Activated CD4-positive, alpha-beta T cell treated with anti-CD3 and anti-CD28 coated beads, Interleukin-2, amount 10 ng/mL, durations not matched to agents 24 days and 14 days (primary cell): ENCODE results near the gene FAM13A. TPM values are rescaled to one million over a fixed set of nuclear protein-coding genes. Genes with fewer than 3 reads are reported as not detected.

Source experiments
- DNase-seq: peaks from one replicate; pipeline ENCODE4 v3.0.0; 2022
- H3K27ac Mint-ChIP-seq: one replicate; pipeline ENCODE4 v1.8.0; 2022; ENCODE audit warnings: mild to moderate bottlenecking, mixed read lengths
- H3K27me3 Mint-ChIP-seq: one replicate; pipeline ENCODE4 v1.8.0; 2022; ENCODE audit warnings: mixed read lengths
- H3K36me3 Mint-ChIP-seq: one replicate; pipeline ENCODE4 v1.8.0; 2022; ENCODE audit warnings: low read depth, mild to moderate bottlenecking, mixed read lengths
- H3K4me1 Mint-ChIP-seq: one replicate; pipeline ENCODE4 v1.8.0; 2021; ENCODE audit warnings: mixed read lengths
- H3K4me3 Mint-ChIP-seq: one replicate; pipeline ENCODE4 v1.8.0; 2022; ENCODE audit warnings: mild to moderate bottlenecking, moderate library complexity, mixed read lengths
- H3K9me3 Mint-ChIP-seq: one replicate; pipeline ENCODE4 v1.8.0; 2021; ENCODE audit warnings: mixed read lengths
- intact Hi-C: fragments of 100-400 bp; cut with micrococcal nuclease; formaldehyde crosslinking; loops from one replicate; pipeline ENCODE4 v1.15.1; 2023
- total RNA-seq: library from RNA; stranded (reverse); gene quantifications from 2 replicates; pipeline ENCODE4 v1.2.3, GENCODE V29; 2022

The FAM13A gene
- total RNA-seq, 1 donor from 2014 or later: 3.0 TPM

GRCh38 chr4:88791274-88791673, 265.7 kb downstream of the FAM13A start:
- Mint-ChIP-seq H3K4me1 (peaks cover 15% of the 10 kb centered on the region), H3K4me3 (no peak overlapping the region), H3K27me3 (peaks cover 8% of the 10 kb centered on the region), H3K27ac (no peak overlapping the region), H3K36me3 (peaks cover 29% of the 10 kb centered on the region), H3K9me3 (no peaks in the 10 kb centered on the region)
- intact Hi-C loops: loop anchor here (5.0 kb wide), 2 partner anchors 194 to 269 kb away; partner anchors contain the start of gene PYURF
- no peak for DNase-seq

DNA sequence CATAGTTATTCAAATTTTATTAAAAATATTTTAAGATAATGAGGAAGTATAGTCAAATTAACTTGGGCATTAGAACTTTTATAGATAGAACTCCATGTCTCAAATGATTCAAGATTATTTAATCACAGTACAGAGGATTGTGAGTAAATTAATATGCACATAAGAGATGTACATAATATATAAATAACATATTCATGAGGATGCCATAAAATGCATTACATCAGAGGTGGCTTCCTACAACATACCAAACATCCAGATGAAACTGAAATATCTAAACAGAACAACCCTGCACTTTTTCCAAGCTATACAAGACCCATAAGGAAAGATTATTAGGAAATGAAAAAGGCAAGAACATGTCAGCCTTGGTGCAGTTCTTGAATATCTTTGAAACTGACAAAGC, 268.1 kb downstream of the FAM13A start:
- Mint-ChIP-seq H3K4me1 (peaks cover 15% of the 10 kb centered on the region), H3K27ac (no peak overlapping the region), H3K4me3 (no peak overlapping the region), H3K36me3 (peaks cover 44% of the 10 kb centered on the region), H3K27me3 (peaks cover 8% of the 10 kb centered on the region), H3K9me3 (no peaks in the 10 kb centered on the region)
- no peak for DNase-seq
- intact Hi-C loops: no loop called here

GRCh38 chr4:88788424-88788823, 268.6 kb downstream of the FAM13A start:
- H3K27ac Mint-ChIP-seq: no peak overlapping the region
- no peaks in the 10 kb centered on the region for H3K9me3 Mint-ChIP-seq
- no peak overlapping the region for H3K4me3 Mint-ChIP-seq
- intact Hi-C loops: no loop called here
- no peak for DNase-seq
- peaks cover 45% of the 10 kb centered on the region for H3K36me3 Mint-ChIP-seq
- H3K27me3 Mint-ChIP-seq: peaks cover 6% of the 10 kb centered on the region
- H3K4me1 Mint-ChIP-seq: peaks cover 11% of the 10 kb centered on the region

GRCh38 chr4:88786011-88786410, 271.0 kb downstream of the FAM13A start:
- Mint-ChIP-seq H3K4me1 (no peaks in the 10 kb centered on the region), H3K36me3 (peaks cover 44% of the 10 kb centered on the region), H3K4me3 (no peak overlapping the region), H3K27me3 (peaks cover 1% of the 10 kb centered on the region), H3K27ac (no peak overlapping the region), H3K9me3 (no peaks in the 10 kb centered on the region)
- DNase-seq: no peak
- intact Hi-C loops: no loop called here

DNA sequence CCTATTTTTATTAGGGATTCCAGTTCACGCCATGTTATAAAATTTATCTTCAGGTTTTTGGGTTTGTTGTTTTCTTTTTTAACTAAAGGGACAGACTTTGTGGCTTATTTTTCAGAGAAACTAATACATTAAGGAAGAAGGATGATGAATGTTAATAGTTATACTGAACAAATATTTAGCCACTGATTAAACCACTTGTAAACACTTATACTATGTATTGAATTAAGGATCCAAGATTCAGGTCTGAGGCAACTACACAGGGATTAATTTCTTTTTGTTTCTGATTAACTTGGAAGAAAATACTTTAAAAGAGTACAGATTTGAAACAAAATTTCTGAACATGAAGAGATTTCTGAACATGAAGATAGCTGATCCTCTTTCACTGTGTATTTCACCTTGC, 276.6 kb downstream of the FAM13A start:
- intact Hi-C loops: no loop called here
- no peaks in the 10 kb centered on the region for H3K4me1 Mint-ChIP-seq
- H3K9me3 Mint-ChIP-seq: no peaks in the 10 kb centered on the region
- H3K27ac Mint-ChIP-seq: no peak overlapping the region
- no peaks in the 10 kb centered on the region for H3K27me3 Mint-ChIP-seq
- no peak for DNase-seq
- H3K36me3 Mint-ChIP-seq: peaks cover 21% of the 10 kb centered on the region
- no peak overlapping the region for H3K4me3 Mint-ChIP-seq

DNA sequence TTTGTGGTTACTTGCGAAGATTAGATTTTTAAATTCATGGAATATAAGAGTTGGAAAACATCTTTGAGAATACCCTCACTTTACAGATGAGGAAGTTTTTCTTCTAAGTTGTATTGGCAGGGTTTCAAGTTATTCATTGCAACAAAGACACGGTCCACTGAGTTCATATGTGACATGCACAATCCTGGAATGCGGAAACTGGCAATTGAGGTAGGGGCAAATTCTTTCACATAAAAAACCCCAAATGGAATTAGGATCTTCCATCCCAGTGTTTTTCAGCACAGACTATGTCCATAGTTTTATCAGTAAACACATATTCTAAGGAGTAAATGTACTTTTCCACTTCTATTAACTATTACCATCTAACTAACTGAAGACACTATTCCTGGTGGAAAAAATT, 277.6 kb downstream of the FAM13A start:
- DNase-seq: no peak
- H3K36me3 Mint-ChIP-seq: peaks cover 29% of the 10 kb centered on the region
- H3K4me3 Mint-ChIP-seq: no peak overlapping the region
- peaks cover 5% of the 10 kb centered on the region for H3K9me3 Mint-ChIP-seq
- no peaks in the 10 kb centered on the region for H3K27me3 Mint-ChIP-seq
- intact Hi-C loops: no loop called here
- H3K27ac Mint-ChIP-seq: no peak overlapping the region
- H3K4me1 Mint-ChIP-seq: no peaks in the 10 kb centered on the region

- DNase-seq: no peak
These were observed 281.5 kb downstream of the FAM13A start for GRCh38 chr4:88775529-88775928.

DNA sequence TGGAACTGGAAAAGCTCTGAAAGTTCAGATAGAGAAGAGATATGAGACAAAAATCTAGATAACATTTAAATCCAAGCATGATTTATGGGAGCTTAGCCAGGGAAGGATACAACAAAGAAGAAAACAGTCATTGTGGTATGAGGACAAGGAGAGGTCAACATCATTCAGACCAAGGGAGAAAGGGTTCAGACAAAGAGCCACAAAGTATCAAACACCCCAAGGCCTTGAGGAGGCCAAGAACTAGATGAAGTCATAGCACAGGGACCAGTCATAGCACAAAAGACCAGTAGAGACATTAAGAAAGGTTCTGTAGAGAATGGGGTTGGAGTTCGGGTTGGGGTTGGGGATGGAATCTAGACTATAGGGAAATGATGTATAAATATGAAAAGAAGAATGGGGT, 282.0 kb downstream of the FAM13A start:
- intact Hi-C loops: no loop called here
- Mint-ChIP-seq H3K36me3 (peaks cover 28% of the 10 kb centered on the region), H3K27ac (no peak overlapping the region), H3K27me3 (no peaks in the 10 kb centered on the region), H3K4me3 (no peak overlapping the region), H3K4me1 (no peaks in the 10 kb centered on the region), H3K9me3 (peaks cover 15% of the 10 kb centered on the region)
- DNase-seq: no peak

More at GRCh38 chr4:88775529-88775928, 281.5 kb downstream of the FAM13A start:
- Mint-ChIP-seq H3K4me1 (no peaks in the 10 kb centered on the region), H3K27me3 (no peaks in the 10 kb centered on the region), H3K36me3 (peaks cover 33% of the 10 kb centered on the region), H3K9me3 (peaks cover 15% of the 10 kb centered on the region), H3K27ac (no peak overlapping the region), H3K4me3 (no peak overlapping the region)
- intact Hi-C loops: no loop called here

DNA sequence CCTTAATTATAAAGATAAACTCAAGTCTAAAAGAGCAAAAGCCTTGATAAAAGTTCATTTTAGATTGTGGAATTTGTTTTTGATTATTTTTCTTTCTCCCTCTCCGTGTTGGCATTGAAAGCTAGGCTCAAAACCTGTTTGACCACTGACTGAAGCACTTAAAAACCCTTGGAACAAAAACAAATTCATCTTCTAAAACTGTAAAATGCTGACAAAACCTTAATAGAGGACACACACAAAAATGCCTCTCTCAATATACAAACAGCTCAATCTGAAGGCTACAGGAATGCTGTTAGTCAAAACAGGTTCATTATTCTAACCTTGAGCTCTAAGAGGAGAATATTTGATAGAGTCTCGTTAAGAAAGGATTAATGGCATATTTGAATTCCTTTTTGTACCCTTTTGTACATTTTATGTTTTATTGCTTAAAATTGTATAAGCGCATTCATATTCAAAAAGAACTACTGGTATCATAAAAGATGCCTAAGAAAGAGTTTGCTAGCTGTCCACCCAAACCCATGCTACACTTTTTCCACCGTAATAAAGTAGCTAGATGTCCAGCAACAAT, 285.0 kb downstream of the FAM13A start:
- Mint-ChIP-seq H3K27ac (no peak overlapping the region), H3K4me3 (no peak overlapping the region), H3K4me1 (no peaks in the 10 kb centered on the region), H3K27me3 (no peaks in the 10 kb centered on the region), H3K9me3 (peaks cover 15% of the 10 kb centered on the region), H3K36me3 (peaks cover 36% of the 10 kb centered on the region)
- DNase-seq: no peak
- intact Hi-C loops: no loop called here

DNA sequence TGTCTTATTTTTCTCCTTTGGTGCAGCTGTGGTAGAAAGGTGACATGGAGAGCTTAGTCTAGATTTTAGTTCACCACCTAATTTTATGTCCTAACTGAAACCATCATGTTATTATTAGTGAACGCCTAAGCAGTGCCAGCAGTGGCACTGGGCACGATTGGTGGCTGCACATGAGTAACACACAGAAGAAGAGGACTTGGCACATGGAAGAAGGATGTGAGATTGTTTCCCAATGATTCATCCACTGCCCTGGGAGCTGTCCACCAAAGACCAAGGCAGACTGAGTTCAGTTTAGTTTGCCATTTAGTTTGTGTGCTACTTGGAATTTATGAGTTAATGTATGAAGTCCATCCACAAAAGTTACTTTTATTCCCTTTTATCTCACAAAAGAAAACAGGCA, 291.3 kb downstream of the FAM13A start:
- no peaks in the 10 kb centered on the region for H3K27me3 Mint-ChIP-seq
- H3K36me3 Mint-ChIP-seq: peaks cover 33% of the 10 kb centered on the region
- intact Hi-C loops: no loop called here
- peaks cover 7% of the 10 kb centered on the region for H3K4me1 Mint-ChIP-seq
- no peaks in the 10 kb centered on the region for H3K9me3 Mint-ChIP-seq
- no peak overlapping the region for H3K27ac Mint-ChIP-seq
- DNase-seq: no peak
- H3K4me3 Mint-ChIP-seq: no peak overlapping the region

- Mint-ChIP-seq H3K36me3 (peaks cover 31% of the 10 kb centered on the region), H3K4me3 (no peak overlapping the region), H3K4me1 (peaks cover 7% of the 10 kb centered on the region), H3K27ac (no peak overlapping the region), H3K9me3 (no peaks in the 10 kb centered on the region), H3K27me3 (no peaks in the 10 kb centered on the region)
- no peak for DNase-seq
- intact Hi-C loops: no loop called here
These were observed 293.9 kb downstream of the FAM13A start for GRCh38 chr4:88763075-88763474.

DNA sequence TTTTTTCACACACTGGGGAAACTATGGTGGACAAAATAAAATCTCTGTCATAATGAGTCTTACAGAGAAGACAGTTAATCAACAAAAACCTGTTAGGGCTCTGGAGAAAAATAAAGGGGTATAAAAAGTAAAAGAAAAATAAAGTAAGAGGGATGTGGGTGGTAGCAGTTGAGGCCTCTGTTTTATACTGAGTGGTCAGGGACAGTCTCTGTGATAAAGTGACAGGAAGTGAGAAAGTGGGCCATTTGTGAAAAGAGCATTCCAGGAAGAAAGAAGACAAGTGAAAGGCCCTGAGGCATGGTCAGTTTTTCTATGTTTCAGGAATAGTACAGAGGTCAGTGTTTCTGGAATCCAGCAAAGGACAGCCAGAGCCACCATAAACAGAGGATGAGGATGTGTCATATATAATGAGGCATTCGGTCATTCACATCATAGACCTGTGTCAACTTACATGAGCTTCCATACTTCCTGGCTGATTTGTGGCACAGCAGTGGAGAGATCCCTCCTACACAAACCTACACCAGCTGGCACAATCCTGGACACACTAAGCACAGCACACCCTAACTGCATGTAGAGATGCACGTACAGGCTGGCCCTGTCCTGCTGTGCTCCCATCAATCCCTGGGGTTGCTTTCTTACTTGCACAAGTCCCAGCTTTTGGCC, 295.0 kb downstream of the FAM13A start:
- intact Hi-C loops: no loop called here
- no peak for DNase-seq
- Mint-ChIP-seq H3K27me3 (no peaks in the 10 kb centered on the region), H3K4me1 (peaks cover 7% of the 10 kb centered on the region), H3K27ac (no peak overlapping the region), H3K4me3 (no peak overlapping the region), H3K36me3 (peaks cover 30% of the 10 kb centered on the region), H3K9me3 (no peaks in the 10 kb centered on the region)

DNA sequence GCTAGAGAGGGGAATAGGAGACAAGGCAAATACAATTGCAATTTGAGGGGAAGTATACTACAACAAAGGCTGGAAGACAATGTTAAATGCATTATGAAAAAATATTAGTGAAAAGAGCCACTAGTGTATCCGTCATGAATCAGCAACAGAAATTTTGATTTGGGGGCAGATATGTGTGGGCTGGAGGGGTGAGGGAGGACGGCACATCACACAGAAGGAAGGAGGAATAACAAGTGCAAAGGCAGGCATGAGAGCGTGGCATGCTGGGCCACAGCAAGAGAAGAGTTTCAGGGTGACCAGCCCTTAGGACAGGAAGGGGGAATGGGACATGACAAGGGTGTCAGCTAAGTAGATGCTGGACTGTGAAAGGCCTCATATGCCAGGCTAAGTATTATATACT, 295.6 kb downstream of the FAM13A start:
- Mint-ChIP-seq H3K36me3 (peaks cover 27% of the 10 kb centered on the region), H3K27ac (no peak overlapping the region), H3K27me3 (no peaks in the 10 kb centered on the region), H3K4me3 (no peak overlapping the region), H3K4me1 (peaks cover 7% of the 10 kb centered on the region), H3K9me3 (no peaks in the 10 kb centered on the region)
- intact Hi-C loops: no loop called here
- DNase-seq: no peak

DNA sequence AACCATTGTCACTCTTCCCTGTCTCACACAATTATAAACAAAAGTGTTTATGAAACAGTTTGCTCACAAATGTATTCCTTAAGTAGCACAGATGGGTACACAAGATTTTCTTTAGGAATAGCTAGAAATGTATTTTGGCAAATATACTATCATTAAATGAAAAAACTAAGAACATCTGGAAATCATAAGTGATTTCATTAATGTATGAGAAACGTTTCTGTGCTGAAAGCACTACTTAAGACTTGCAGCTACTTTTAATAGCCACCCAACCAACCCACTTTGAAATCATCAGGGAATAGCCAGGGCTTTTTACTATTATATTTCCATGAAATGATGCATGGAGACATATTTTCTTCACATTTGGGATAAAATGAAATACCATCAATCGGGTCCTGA, 297.1 kb downstream of the FAM13A start:
- Mint-ChIP-seq H3K4me1 (peaks cover 7% of the 10 kb centered on the region), H3K36me3 (peaks cover 21% of the 10 kb centered on the region), H3K27ac (no peak overlapping the region), H3K27me3 (no peaks in the 10 kb centered on the region), H3K4me3 (no peak overlapping the region), H3K9me3 (no peaks in the 10 kb centered on the region)
- DNase-seq: no peak
- intact Hi-C loops: no loop called here
